ENCODE measurements around the gene ACD.

The ACD gene

DNA sequence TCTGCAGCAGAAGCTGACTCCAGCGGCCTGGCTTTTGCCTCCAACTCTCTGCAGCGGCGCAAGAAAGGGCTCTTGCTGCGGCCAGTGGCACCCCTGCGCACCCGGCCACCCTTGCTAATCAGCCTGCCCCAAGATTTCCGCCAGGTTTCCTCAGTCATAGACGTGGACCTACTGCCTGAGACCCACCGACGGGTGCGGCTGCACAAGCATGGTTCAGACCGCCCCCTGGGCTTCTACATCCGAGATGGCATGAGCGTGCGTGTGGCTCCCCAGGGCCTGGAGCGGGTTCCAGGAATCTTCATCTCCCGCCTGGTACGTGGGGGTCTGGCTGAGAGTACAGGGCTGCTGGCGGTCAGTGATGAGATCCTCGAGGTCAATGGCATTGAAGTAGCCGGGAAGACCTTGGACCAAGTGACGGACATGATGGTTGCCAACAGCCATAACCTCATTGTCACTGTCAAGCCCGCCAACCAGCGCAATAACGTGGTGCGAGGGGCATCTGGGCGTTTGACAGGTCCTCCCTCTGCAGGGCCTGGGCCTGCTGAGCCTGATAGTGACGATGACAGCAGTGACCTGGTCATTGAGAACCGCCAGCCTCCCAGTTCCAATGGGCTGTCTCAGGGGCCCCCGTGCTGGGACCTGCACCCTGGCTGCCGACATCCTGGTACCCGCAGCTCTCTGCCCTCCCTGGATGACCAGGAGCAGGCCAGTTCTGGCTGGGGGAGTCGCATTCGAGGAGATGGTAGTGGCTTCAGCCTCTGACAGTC is 2.0 kb upstream of the ACD start:
- DNase-seq (ENCODE audit: low read depth, low spot score) = no peak

DNA sequence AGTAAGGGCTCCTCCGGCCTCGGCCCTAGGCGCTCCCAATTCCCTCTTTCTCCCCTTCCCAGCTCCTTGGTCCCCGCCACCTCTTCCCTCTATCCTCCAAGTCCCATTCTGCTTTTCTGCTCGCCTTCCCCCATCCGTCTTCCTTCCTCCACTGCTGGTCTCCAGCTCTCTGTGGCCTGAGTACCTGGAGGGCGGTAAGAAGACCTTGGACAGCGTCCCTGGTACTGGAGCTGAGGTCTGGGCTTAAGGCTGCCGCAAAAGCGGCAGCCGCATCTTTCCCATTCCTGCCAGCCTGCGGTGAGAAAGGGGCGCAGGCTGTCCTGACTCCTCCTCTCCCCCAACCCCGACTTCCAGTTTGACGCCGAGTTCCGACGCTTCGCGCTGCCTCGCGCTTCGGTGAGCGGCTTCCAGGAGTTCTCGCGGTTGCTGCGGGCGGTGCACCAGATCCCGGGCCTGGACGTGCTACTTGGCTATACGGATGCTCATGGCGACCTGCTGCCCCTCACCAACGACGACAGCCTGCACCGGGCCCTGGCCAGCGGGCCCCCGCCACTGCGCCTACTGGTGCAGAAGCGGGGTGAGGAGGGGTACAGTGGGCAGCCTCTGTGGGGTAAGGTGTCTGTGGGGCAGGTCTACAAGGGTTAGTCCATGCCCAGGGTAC is 1.2 kb upstream of the ACD start:
- no peak for DNase-seq (ENCODE audit: low read depth, low spot score)

DNA sequence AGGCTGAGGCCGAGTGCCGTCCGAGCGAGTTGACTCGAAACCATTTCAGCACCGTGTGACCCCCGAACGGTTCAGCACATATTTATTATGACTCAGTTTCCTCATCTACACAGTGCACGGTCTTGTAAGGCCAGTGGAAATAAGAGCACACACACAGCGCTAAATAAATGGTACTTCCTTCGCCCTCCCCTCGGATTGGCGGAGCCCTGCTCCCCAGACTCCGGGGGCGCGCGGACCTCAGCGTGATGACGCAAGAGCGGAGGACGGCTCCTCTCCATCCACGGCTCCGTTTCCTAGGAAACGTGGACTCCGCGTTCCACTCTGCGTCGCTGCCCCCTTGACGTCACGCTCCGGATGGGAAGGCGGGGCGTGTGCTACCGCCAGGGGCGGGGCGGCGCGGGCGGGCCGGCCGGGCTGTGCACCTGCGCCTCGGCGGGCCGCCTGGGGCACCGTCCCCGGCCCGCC is 536 bp upstream of the ACD start, which contains the start of gene PARD6A:
Gene PARD6A (plus strand): TSS at position 397 of the 465 bp plus-strand sequence. CDS start 79 bp downstream, outside the sequence.
- DNase-seq (ENCODE audit: low read depth, low spot score) = peak; percentile 86

DNA sequence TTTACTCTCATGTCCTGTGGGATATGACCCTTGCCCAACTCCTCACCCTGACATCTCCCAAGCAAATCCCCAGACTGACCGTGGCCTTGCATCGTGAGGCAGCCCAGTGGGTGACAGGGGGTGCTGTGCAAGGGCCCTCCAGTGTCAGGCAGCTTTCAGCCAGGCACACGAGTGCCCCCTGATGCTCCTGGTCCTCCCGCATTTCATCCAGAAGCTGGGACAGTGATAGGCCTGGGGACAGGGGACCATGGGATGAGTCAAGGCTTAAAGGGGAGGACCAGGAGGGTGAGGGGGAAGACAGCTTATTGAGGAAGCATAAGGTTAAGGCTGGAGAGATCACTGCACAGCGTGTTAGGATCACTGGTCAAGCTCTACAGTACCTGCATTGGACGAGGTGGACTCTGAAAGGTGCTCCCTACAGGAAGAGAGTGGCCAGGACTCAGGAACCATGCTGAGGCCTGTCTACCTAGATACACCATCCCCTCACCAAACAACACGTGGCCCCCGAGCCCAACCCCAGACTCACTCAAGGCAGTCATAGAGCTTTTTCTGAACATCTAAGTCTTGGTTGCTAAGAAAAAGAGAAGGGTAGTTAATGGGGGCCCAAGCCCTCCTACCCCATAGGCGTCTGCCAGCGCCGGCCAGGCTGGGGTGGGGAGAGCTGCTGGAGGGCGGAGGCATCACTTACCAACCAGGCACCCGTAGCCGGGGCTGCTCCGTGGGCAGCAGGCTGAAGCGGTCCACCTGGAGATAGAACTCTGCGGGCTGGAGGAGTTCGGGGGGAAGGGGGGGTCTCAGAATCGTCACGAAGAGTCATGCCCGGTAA is 998 bp downstream of the ACD start:
- DNase-seq (ENCODE audit: low read depth, low spot score) = no peak

DNA sequence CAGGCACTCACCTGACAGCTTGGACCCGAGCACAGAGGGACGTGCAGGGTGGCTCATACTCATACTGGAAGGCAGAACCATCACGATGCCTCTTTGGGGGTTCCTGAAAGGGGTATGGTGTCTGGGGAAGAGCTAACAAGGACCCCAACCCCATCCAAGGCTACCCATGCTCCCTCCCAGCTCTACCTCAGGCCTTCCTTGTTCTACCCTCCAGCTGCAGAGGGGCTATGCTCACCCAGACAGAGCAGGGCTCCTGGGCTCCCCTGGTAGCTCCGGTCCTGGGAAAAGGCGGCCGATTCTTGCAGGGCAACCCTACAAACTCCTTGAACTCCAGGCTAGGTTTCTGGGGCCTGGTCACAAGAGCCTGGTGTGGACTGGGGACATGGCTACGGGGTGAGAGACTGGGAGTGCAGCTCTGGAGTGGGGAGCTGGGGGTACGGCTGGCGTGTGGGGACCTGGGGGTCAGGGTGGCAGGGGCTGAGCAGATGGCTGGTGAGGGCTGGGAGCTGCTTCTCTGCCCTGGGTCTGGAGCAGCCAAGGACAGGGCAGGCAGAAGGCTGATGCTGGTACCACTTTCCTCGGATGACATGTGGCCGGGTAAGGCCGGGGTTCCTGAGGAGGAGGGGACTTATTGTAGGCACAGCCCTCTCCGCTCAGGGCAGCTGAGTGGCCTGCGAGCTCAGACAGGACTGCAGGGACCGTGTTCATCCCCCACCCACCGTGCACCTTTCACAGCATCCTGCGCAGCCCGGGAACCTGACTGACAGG is 2.1 kb downstream of the ACD start:
- DNase-seq (ENCODE audit: low read depth, low spot score) = no peak

DNA sequence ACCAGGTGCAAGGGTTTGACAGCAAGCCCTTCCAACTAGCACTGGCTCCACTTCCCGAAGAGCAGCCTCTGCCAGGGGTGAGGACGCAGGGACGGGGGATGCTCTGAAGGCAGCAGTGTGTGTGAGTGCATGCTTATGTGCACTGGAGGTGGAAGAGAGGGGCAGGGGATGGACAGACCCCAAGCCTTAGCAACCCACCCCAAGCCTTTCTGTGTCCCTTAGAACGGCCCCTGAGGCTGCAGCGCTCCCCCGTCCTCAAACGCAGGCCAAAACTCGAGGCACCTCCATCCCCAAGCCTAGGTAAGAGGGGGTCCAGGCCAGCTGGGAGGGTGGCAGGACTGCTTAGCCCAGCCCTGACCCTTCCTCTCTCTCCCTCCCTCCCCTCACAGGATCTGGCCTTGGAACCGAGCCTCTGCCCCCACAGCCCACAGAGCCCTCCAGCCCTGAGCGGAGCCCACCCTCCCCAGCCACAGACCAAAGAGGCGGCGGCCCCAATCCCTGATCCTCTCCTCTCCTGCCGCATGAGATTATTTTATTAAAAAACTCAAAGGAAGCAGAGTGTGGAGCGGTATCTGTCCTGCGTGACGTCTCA is 2.9 kb downstream of the ACD start:
- DNase-seq (ENCODE audit: low read depth, low spot score) = no peak

DNA sequence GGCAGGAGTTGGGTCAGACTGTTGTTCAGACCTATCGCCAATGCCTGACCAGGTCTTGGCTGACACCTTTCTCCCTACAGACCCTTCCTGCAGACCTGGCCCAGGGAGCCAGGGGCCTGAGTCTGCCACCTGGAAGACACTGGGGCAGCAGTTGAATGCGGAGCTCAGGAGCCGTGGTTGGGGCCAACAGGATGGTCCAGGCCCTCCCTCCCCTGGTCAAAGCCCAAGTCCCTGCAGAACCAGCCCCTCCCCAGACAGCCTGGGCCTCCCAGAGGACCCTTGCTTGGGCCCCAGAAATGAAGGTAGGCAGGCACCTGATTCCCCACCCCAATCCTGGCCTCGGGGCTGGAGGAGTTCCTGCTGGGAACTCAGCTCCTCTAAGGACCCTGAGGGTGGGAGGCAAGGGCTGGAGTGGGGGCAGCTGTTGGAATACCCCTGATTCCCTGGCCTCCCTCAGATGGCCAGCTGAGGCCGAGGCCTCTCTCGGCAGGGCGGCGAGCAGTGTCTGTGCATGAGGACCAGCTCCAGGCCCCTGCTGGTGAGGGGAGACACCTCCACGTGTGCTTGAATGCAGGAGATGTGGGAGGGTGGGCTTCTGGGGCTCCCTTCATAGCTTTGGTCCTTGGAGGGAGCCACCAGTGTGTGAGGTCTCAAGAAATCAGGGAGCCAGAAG is 3.6 kb downstream of the ACD start:
- no peak for DNase-seq (ENCODE audit: low read depth, low spot score)

DNA sequence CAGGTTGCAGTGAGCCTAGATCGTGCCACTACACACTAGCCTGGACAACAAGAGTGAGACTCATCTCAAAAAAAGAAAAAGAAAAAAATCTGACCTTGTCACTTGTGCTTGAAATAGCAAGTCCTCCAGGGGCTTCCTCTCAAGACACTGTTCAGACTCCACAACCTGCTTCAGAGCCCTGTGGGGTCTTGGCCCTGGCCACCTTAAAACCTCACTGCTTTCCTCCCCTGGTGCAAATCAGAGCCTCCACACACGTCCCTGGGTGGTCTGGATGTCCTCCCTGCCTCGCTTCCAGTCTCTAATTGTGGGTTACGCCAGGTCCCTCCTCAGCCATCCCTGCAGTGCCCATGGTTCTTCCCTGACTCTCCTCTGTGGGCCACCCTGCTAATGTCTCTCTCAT is 4.7 kb downstream of the ACD start:
- DNase-seq (ENCODE audit: low read depth, low spot score) = no peak

DNA sequence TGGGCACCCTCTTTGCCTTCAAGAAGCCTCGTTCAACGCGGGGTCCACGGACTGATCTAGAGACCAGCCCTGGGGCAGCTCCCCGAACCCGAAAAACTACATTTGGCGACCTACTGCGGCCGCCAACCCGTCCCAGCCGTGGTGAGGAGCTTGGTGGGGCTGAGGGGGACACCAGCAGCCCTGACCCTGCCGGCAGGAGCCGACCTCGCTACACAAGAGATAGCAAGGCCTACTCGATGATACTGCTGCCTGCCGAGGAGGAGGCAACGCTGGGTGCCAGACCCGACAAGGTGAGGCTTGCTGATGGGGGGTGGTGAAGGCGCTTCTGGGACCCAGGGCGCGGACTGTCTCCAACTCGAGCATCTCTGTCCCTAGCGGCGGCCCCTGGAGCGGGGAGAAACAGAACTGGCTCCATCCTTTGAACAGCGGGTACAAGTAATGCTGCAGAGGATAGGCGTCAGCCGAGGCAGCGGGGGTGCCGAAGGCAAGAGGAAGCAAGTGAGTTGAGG is 5.6 kb downstream of the ACD start:
- no peak for DNase-seq (ENCODE audit: low read depth, low spot score)

DNA sequence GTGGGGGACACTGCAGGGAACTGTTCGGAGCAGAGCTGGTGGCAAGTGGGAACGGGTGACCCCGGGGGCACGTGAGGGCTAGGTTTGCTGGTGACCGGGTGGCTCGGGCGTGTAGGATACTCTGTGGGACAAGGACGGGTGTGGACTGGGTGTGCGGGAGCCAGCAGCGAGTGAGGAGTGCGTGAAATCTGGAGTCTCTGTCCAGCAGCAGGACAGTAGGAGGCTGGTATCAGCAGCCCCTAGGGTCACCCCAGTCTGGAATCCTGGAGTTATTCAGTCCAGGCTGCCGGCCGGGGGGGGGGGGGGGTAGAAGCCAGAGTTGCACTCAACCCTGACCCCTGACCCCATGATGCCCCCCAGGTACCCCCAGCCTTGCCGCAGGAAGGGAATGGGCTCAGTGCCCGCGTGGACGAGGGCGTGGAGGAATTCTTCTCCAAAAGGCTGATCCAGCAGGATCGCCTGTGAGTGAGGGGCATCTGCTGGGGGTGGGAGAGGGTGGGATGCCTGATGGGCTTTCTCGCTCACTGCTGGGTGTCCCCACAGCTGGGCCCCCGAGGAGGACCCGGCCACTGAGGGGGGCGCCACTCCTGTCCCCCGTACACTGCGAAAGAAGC is 6.2 kb downstream of the ACD start:
- DNase-seq (ENCODE audit: low read depth, low spot score) = no peak

DNA sequence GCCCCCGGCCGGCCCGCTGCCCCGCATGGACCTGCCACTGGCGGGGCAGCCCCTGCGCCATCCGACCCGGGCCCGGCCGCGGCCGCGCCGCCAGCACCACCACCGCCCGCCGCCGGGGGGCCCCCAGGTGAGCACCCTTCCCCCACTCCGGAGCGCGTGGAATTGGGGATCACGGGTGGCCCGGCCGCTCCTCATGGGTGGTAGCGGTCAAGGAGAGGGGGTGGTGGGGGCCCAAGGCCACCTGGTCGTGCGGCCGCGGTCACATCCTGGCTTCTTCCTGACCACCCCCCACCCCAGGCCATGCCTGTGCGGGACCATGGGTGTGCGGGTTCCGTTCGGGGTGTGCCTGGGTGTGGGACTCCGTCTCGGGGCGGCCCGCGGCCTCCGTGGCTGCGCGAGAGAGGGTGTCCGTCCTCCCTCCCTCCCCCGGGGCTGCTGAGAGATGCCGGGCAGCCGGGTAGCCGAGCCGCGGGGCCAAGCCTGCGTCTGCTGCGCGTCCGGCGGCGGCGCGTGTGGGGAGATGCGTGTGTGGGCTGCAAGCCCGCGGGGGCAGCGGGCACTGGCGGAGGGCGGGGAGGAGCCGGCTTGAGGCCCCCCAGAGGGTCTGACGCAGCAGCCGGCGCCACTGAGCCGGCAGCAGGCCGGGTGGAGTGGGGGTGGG is 6.8 kb downstream of the ACD start:
- no peak for DNase-seq (ENCODE audit: low read depth, low spot score)

DNA sequence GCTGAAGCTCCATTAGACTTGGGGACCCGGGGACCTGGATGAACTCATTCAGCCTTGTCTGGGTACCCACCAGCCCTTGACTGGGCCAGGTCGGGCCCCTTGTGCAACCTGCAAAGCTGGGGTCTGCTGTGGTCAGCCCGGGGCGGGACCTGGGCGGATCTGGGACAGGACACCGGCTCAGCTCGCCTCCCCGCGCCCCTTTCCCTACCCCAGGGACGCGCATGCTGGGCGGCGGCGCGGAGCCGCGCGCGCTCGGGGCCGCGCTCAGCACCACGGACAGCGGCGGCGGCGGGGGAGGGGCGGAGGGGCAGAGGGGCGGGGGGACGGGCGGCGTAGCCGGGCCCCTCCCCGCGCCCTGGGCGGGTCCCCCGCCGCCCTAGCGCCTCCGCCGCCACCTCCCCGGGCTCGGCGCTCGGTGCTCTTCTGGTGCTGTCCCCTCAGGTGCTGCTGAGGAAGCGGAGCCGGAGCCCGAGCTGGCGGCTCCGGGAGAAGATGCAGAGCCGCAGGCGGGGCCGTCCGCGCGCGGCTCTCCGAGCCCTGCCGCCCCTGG is 7.4 kb downstream of the ACD start:
- no peak for DNase-seq (ENCODE audit: low read depth, low spot score)

DNA sequence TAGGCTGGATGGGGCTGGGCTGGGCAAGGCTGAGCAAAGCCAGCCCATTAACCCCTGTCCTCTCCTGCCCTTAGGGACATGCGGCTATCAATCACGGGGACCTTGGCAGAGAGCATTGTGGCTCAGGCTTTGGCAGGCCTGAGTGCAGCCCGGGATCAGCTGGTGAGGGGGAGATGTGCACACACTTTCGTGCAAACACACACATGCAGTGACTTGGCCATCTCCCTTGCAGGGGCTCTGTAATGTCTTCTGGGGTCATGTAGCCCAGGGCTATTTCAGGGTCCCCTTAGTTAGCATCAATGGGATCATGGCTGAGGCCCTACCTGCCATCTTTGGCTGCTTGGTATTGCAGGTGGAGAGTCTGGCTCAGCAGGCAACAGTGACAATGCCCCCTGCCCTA is 8.2 kb downstream of the ACD start:
- DNase-seq (ENCODE audit: low read depth, low spot score) = no peak

DNA sequence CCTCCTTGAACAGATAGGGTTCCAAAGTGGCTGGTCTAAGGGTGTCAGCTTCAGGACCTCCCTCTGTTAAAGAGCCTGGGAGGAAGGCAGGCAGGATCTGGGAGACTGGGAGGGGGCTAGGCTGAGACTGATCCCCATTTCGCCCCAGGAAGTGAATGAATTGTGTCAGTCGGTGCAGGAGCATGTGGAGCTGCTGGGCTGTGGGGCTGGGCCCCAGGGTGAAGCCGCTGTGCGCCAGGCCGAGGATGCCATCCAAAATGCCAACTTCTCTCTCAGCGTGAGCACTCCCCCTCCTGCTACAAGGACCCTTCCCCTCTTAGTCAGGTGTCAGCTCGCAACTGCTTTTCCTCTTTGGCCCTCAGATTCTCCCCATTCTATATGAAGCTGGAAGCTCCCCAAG is 9.0 kb downstream of the ACD start:
- no peak for DNase-seq (ENCODE audit: low read depth, low spot score)

DNA sequence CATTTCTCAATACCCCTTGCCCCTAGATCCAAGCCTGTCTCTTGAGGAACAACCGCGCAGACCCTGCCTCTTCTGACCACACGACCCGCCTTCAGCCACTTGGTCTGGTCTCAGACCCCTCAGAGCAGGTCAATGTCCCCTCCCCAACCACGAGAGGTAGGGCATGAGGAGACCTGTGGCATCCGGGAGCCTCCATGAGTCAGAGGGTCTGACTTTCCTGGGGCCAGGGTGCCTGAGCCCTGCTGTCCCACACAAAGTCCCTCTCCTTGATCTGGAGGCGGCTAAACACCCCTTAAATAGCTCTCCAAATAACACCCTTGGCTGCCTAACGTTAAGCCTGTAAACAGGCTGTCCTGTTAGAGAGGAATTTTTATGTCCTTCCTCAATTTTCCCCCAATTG is 10.0 kb downstream of the ACD start:
- DNase-seq (ENCODE audit: low read depth, low spot score) = no peak

DNA sequence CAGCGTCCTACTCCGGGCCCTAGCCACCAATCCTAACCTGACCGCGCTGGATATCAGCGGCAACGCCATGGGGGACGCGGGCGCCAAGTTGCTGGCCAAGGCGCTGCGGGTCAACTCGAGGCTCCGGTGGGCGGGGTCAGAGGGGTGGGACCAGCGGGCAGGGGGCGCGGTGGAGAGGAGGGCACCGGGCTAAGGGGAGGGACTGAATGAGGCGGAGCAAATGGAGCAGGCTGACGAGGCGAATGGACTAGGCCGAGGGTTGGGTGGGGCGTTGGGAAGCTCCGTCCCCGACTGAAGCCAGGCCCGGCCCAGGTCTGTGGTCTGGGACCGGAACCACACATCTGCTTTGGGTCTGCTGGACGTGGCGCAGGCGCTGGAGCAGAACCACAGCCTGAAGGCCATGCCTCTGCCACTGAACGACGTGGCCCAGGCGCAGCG is 10.5 kb downstream of the ACD start:
- no peak for DNase-seq (ENCODE audit: low read depth, low spot score)

DNA sequence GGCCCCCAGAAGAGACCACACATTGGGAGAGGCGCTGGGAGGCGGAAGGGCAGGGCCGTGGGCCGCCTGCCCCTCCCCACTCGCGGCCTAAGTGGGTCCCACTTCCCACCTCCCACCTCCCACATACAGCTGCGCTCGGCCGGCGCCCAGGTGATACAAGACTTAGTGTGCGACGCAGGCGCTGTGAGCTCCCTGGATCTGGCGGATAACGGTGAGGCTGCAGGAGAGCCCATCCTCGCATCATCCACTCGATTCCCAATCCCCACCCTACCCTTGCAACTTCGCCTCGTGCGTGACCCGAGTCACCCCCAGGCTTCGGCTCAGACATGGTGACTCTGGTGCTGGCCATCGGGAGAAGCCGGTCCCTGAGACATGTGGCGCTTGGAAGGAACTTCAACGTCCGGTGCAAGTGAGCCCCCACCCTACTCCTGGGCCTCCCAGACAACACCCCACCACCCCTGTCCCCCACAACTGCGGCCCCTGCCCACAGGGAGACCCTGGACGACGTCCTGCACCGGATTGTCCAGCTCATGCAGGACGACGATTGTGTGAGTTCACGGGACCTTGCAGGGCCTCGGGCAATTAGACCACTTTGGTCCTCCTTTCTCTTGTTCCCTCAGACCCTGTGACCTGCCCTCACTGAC is 11.2 kb downstream of the ACD start:
- DNase-seq (ENCODE audit: low read depth, low spot score) = no peak

DNA sequence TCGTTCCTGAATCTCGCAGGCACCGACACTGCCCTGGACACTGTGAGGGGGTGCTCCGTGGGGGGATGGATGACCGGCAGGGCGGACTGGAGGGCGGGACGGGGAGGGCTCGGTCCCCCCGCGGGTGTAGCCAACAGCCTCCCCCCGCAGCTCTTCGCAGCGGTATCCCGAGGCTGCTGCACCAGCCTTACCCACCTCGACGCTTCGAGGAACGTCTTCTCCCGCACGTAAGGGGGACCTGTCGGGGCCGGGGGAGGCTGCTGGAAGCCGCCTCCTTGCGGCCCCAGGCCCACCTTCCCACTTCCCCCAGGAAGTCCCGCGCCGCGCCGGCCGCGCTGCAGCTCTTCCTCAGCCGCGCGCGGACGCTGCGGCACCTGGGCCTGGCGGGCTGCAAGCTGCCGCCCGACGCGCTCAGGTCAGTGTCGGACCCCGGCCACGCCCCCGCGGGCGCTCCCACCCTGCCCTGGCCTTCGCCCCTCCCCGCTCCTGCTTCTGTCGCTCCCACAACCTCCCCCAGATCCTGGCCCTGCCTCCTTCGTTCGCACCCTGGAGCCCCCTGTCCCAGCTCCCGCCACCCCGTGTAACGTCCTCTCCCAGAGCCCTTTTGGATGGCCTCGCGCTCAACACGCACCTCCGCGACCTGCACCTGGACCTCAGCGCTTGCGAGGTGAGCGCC is 11.8 kb downstream of the ACD start:
- no peak for DNase-seq (ENCODE audit: low read depth, low spot score)

Measured in activated CD4-positive, CD25-positive, alpha-beta regulatory T cell treated with anti-CD3 and anti-CD28 coated beads, Interleukin-2, amount 50 U/mL, for 16 hours (primary cell).